H1 (cell line): Measurements from ENCODE around the gene C12orf43.

ENCODE experiments used
- CTCF ChIP-seq, 3 experiments: IDR thresholded peaks; 1 replicate in 2 of 3; 2 replicates in 1 of 3; pipeline versions ENCODE4 v1.5.1 to v1.6.1; 2011; ENCODE audit warnings: low read length in 3 of 3, mild to moderate bottlenecking in 3 of 3, inconsistent platforms in 2 of 3, low read depth in 1 of 3, moderate library complexity in 1 of 3; ENCODE audit not compliant: insufficient read depth in 1 of 3; ENCODE audit errors: control extremely low read depth in 1 of 3
- EP300 ChIP-seq, 2 experiments: IDR thresholded peaks; 1 replicate in 1 of 2; 2 replicates in 1 of 2; pipeline ENCODE4 v1.6.1; 2011 to 2012; ENCODE audit warnings: low read depth in 2 of 2, low read length in 2 of 2, mild to moderate bottlenecking in 2 of 2, borderline replicate concordance in 1 of 2, inconsistent platforms in 1 of 2, moderate library complexity in 1 of 2
- EZH2 ChIP-seq: fragments of 200-600 bp; sonication (generic); IDR thresholded peaks from 2 replicates; pipeline ENCODE4 v1.7.1; 2012; ENCODE audit warnings: low read depth, mild to moderate bottlenecking, moderate library complexity, low read length, inconsistent platforms; ENCODE audit not compliant: severe bottlenecking
- MAFK ChIP-seq: IDR thresholded peaks from 2 replicates; pipeline ENCODE4 v1.6.1; 2012; ENCODE audit warnings: low read depth, mild to moderate bottlenecking, improper control_type of control experiment, low read length
- YY1 ChIP-seq: IDR thresholded peaks from 2 replicates; pipeline ENCODE4 v1.6.1; 2011; ENCODE audit warnings: low read depth, mild to moderate bottlenecking, low read length
- TF ChIP-seq, protein P1 (sequence below): IDR thresholded peaks from 2 replicates; pipeline ENCODE4 v1.6.1; 2011; ENCODE audit warnings: low read depth, mild to moderate bottlenecking, low read length; ENCODE audit not compliant: insufficient read depth
- TF ChIP-seq, protein P2 (sequence below): IDR thresholded peaks from 2 replicates; pipeline ENCODE4 v1.6.1; 2012; ENCODE audit warnings: inconsistent platforms
- TF ChIP-seq, protein P3 (sequence below): IDR thresholded peaks from 2 replicates; pipeline ENCODE4 v1.6.1; 2012; ENCODE audit warnings: low read length, inconsistent platforms

DNA sequence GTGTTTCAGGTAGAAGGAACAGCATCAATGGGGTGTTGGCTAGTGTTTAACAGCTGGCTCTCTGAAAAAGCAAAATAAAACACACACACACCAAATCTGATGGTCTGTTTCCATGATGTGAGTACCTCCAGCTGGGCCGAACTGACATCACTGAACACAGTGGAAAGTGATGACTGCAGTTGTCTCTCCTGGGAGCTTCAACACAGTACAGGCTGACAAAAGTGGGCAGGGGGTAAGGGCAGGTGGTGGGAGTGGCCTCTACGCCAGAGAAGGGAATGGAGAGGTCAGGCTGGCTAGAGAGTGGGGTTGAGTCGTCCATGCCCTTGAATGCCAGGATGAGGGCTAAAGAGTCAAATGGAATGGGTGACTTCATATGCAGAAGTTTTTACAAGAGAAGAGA, 46.0 kb downstream of the C12orf43 start:
- TF ChIP-seq CTCF (IDR thresholded peaks at IDR 0.05; ENCODE audit: control extremely low read depth in 1 of 3, insufficient read depth in 1 of 3, low read depth in 1 of 3, low read length in 3 of 3) (no peak), YY1 (no peak), EP300 (IDR thresholded peaks at IDR 0.05; ENCODE audit: borderline replicate concordance in 1 of 2, low read depth in 2 of 2, low read length in 2 of 2) (no peak), EZH2 (no peak), MAFK (no peak)
- TF ChIP-seq, protein P1, sequence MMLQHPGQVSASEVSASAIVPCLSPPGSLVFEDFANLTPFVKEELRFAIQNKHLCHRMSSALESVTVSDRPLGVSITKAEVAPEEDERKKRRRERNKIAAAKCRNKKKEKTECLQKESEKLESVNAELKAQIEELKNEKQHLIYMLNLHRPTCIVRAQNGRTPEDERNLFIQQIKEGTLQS = no peak
- TF ChIP-seq, protein P2, sequence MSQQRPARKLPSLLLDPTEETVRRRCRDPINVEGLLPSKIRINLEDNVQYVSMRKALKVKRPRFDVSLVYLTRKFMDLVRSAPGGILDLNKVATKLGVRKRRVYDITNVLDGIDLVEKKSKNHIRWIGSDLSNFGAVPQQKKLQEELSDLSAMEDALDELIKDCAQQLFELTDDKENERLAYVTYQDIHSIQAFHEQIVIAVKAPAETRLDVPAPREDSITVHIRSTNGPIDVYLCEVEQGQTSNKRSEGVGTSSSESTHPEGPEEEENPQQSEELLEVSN = no peak
- TF ChIP-seq, protein P3, sequence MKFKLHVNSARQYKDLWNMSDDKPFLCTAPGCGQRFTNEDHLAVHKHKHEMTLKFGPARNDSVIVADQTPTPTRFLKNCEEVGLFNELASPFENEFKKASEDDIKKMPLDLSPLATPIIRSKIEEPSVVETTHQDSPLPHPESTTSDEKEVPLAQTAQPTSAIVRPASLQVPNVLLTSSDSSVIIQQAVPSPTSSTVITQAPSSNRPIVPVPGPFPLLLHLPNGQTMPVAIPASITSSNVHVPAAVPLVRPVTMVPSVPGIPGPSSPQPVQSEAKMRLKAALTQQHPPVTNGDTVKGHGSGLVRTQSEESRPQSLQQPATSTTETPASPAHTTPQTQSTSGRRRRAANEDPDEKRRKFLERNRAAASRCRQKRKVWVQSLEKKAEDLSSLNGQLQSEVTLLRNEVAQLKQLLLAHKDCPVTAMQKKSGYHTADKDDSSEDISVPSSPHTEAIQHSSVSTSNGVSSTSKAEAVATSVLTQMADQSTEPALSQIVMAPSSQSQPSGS = no peak
